Urinary bladder (tissue), 4 donors: ENCODE results near the gene TPRN. TPM values are rescaled to one million over a fixed set of nuclear protein-coding genes. Genes with fewer than 3 reads are reported as not detected.

Source experiments
- DNase-seq: peaks from one replicate; pipeline ENCODE4 v3.0.0-alpha.2; 2015; ENCODE audit errors: extremely low spot score
- H3K27ac ChIP-seq: one replicate; pipeline ENCODE4 v1.5.1; 2013; ENCODE audit warnings: low read depth, mild to moderate bottlenecking, moderate library complexity
- H3K36me3 ChIP-seq: one replicate; pipeline ENCODE4 v1.6.1; 2013; ENCODE audit warnings: mild to moderate bottlenecking, moderate library complexity; ENCODE audit not compliant: insufficient read depth
- H3K4me1 ChIP-seq: one replicate; pipeline ENCODE4 v1.6.1; 2013; ENCODE audit warnings: mild to moderate bottlenecking, moderate library complexity; ENCODE audit not compliant: insufficient read depth
- H3K4me3 ChIP-seq: one replicate; pipeline ENCODE4 v1.5.1; 2013; ENCODE audit warnings: low read depth, low read length
- WGBS: extraction: QIAGEN DNeasy Blood & Tissue Kit; methylation state at CpG from one replicate; pipeline ENCODE4 v1.1.7; 2013; 5-methylcytosine and 5-hydroxymethylcytosine counted together
- polyA plus RNA-seq: library from polyadenylated mRNA; stranded (reverse); fragments of 200-250 nt; gene quantifications from one replicate; pipeline ENCODE4 v1.2.3, GENCODE V29; 2013
- total RNA-seq: library from RNA; depleted of rRNA; stranded (reverse); fragments of >200 nt; gene quantifications from one replicate; pipeline ENCODE4 v1.2.3, GENCODE V29; 2014
- donor health status: healthy with polysubstance abuse.
- donor health status: healthy.

TPRN gene
- total and polyA plus RNA-seq, 2 donors = 3.0 to 9.3 TPM

- Histone ChIP-seq H3K36me3 (no peaks in the 10 kb centered on the region), H3K4me1 (no peaks in the 10 kb centered on the region), H3K27ac (no peak overlapping the region), H3K4me3 (no peak overlapping the region)
- WGBS = 93% methylated on average over 30 of the region's 30 CpGs
- no peak for DNase-seq
Measured at GRCh38 chr9:137216188-137216965, 15.8 kb upstream of the TPRN start.

- WGBS = 91% methylated on average over 22 of the region's 22 CpGs
Measured at GRCh38 chr9:137215196-137215986, 14.8 kb upstream of the TPRN start.

GRCh38 chr9:137214620-137215019 is 14.1 kb upstream of the TPRN start:
- DNase-seq = no peak
- Histone ChIP-seq H3K36me3 (no peaks in the 10 kb centered on the region), H3K4me1 (no peaks in the 10 kb centered on the region), H3K4me3 (no peak overlapping the region), H3K27ac (no peak overlapping the region)
- WGBS = 93% methylated on average over 19 of the region's 19 CpGs

More at GRCh38 chr9:137215196-137215986, 14.8 kb upstream of the TPRN start:
- Histone ChIP-seq H3K36me3 (no peaks in the 10 kb centered on the region), H3K4me3 (no peak overlapping the region), H3K4me1 (no peaks in the 10 kb centered on the region), H3K27ac (no peak overlapping the region)
- no peak for DNase-seq

- H3K36me3 ChIP-seq = no peaks in the 10 kb centered on the region
- DNase-seq = no peak
- WGBS = 90% methylated on average over 49 of the region's 49 CpGs
- no peak overlapping the region for H3K4me3 ChIP-seq
- H3K4me1 ChIP-seq = no peaks in the 10 kb centered on the region
- H3K27ac ChIP-seq = no peak overlapping the region
Measured at GRCh38 chr9:137213160-137214060, 12.9 kb upstream of the TPRN start.

GRCh38 chr9:137212520-137212919 is 12.0 kb upstream of the TPRN start:
- WGBS = 81% methylated on average over 21 of the region's 21 CpGs
- H3K4me3 ChIP-seq = no peak overlapping the region
- H3K27ac ChIP-seq = no peak overlapping the region
- H3K4me1 ChIP-seq = no peaks in the 10 kb centered on the region
- DNase-seq = no peak
- H3K36me3 ChIP-seq = no peaks in the 10 kb centered on the region

GRCh38 chr9:137211532-137211931 is 11.0 kb upstream of the TPRN start:
- H3K4me1 ChIP-seq = no peaks in the 10 kb centered on the region
- no peak for DNase-seq
- H3K36me3 ChIP-seq = no peaks in the 10 kb centered on the region
- WGBS = 80% methylated on average over 13 of the region's 13 CpGs
- H3K27ac ChIP-seq = no peak overlapping the region
- no peak overlapping the region for H3K4me3 ChIP-seq

- H3K4me1 ChIP-seq = no peaks in the 10 kb centered on the region
Measured at GRCh38 chr9:137206602-137207001, 6.1 kb upstream of the TPRN start.

DNA sequence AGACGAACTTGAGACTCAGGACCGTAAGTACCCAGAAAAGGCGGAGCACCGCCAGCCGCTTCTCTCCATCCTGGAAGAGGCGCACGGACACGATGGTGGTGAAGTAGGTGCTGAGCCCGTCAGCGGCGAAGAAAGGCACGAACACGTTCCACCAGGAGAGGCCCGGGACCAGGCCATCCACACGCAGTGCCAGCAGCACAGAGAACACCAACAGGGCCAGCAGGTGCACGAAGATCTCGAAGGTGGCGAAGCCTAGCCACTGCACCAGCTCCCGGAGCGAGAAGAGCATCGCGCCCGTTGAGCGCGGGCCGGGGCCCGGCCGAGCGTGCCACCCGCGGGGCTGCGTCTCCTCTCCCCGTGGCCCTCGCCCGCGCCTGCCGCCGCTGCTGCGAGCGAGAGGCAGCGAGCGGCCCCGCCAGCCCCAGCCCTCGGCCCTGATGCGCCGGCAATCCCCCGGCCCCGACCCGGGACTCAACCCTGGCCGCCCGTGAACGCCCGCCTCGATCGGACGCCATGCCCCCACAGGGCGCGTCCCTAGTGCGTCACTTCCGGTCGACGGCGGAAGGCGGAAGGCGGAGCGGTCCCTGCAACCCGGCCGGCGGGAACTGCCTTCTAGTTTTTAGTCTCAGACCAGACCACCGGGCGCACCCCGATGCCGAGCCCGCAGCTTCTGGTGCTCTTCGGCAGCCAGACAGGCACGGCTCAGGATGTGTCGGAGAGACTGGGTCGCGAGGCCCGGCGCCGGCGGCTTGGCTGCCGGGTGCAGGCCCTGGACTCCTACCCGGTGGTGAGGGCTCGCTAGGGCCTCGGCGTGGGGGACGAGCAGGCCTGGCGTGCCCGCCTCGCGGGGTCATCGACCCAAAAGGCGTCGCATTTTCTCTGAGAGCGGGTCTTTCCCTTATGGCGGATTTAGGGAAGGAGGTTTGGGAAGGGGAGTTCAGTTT is 4.9 kb upstream of the TPRN start, which contains the start of the genes NDOR1 and TMEM203:
TSS of gene NDOR1 (plus strand) at position 575 of the 944 bp plus-strand sequence. CDS start at position 653, 78 bp downstream.
TSS of gene TMEM203 (minus strand) at position 523 of the 944 bp plus-strand sequence. CDS start at position 289, 234 bp downstream.
- Histone ChIP-seq H3K4me1 (no peaks in the 10 kb centered on the region), H3K4me3 (peak within 1 kb of the TSS; percentile 92), H3K36me3 (no peaks in the 10 kb centered on the region), H3K27ac (peak within 1 kb of the TSS; percentile 54)
- DNase-seq = peak; percentile 57
- under 1% methylated on average over 98 of the region's 98 CpGs for WGBS

More at GRCh38 chr9:137206602-137207001, 6.1 kb upstream of the TPRN start:
- no peak for DNase-seq
- WGBS = 81% methylated on average over 7 of the region's 7 CpGs
- Histone ChIP-seq H3K27ac (no peak overlapping the region), H3K4me3 (no peak overlapping the region), H3K36me3 (no peaks in the 10 kb centered on the region)

GRCh38 chr9:137204731-137205125 is 4.2 kb upstream of the TPRN start:
- H3K4me1 ChIP-seq = no peaks in the 10 kb centered on the region
- H3K36me3 ChIP-seq = no peaks in the 10 kb centered on the region
- no peak overlapping the region for H3K27ac ChIP-seq
- WGBS = 13% methylated on average over 21 of the region's 21 CpGs
- DNase-seq = no peak
- H3K4me3 ChIP-seq = peak overlapping the region; percentile 92

- Histone ChIP-seq H3K27ac (no peak overlapping the region), H3K4me1 (no peaks in the 10 kb centered on the region), H3K4me3 (no peak overlapping the region), H3K36me3 (no peaks in the 10 kb centered on the region)
- DNase-seq = no peak
- WGBS = 83% methylated on average over 8 of the region's 8 CpGs
Measured at GRCh38 chr9:137202966-137203365, 2.4 kb upstream of the TPRN start.

GRCh38 chr9:137201205-137201868 is 796 bp upstream of the TPRN start:
- no peak for DNase-seq
- peak overlapping the region; percentile 38 for H3K27ac ChIP-seq
- H3K4me1 ChIP-seq = no peaks in the 10 kb centered on the region
- peak overlapping the region; percentile 61 for H3K4me3 ChIP-seq
- H3K36me3 ChIP-seq = no peaks in the 10 kb centered on the region
- 18% methylated on average over 23 of the region's 23 CpGs for WGBS
